GM12865 (cell line): ENCODE measurements around the gene FOXO3.
"Not testable (repeated sequence)": the region's sequence is repeated elsewhere in the genome, so short reads cannot be mapped to it uniquely, and the experiment has no call there.

Experiments
- DNase-seq: peaks from one replicate; pipeline ENCODE4 v3.0.0; 2010; ENCODE audit warnings: low read depth
- H3K4me3 ChIP-seq: 2 replicates; pipeline ENCODE4 v1.5.1; 2011; ENCODE audit warnings: mild to moderate bottlenecking, low read depth, low read length, control low read depth
- TF ChIP-seq, protein P1 (sequence below): IDR thresholded peaks from 2 replicates; pipeline ENCODE4 v1.5.1; 2011; ENCODE audit warnings: low read length, control low read depth, low read depth, inconsistent platforms; ENCODE audit not compliant: insufficient read depth; ENCODE audit errors: missing control alignments

FOXO3 gene

DNA sequence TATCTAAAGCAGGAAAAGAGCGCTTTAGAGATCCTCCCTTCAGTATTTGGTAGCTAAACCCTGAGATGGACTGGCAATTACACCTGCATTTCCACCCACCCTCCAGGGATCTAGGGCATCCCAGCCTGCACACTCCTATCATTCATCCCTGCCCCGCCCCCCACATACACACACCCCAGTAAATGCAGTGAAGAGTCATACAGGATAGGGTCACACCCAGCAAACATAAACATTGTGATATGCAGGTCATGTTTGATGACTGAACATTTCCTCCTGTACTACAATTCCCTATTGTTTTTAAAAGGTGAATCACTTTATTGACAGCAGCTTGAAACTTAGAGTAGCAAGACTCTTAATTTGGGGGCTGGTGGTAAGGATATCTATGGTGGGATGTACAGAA is 112.9 kb downstream of the FOXO3 start:
- DNase-seq: no peak
- TF ChIP-seq, protein P1, sequence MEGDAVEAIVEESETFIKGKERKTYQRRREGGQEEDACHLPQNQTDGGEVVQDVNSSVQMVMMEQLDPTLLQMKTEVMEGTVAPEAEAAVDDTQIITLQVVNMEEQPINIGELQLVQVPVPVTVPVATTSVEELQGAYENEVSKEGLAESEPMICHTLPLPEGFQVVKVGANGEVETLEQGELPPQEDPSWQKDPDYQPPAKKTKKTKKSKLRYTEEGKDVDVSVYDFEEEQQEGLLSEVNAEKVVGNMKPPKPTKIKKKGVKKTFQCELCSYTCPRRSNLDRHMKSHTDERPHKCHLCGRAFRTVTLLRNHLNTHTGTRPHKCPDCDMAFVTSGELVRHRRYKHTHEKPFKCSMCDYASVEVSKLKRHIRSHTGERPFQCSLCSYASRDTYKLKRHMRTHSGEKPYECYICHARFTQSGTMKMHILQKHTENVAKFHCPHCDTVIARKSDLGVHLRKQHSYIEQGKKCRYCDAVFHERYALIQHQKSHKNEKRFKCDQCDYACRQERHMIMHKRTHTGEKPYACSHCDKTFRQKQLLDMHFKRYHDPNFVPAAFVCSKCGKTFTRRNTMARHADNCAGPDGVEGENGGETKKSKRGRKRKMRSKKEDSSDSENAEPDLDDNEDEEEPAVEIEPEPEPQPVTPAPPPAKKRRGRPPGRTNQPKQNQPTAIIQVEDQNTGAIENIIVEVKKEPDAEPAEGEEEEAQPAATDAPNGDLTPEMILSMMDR: no peak
- H3K4me3 ChIP-seq: no peak overlapping the region

DNA sequence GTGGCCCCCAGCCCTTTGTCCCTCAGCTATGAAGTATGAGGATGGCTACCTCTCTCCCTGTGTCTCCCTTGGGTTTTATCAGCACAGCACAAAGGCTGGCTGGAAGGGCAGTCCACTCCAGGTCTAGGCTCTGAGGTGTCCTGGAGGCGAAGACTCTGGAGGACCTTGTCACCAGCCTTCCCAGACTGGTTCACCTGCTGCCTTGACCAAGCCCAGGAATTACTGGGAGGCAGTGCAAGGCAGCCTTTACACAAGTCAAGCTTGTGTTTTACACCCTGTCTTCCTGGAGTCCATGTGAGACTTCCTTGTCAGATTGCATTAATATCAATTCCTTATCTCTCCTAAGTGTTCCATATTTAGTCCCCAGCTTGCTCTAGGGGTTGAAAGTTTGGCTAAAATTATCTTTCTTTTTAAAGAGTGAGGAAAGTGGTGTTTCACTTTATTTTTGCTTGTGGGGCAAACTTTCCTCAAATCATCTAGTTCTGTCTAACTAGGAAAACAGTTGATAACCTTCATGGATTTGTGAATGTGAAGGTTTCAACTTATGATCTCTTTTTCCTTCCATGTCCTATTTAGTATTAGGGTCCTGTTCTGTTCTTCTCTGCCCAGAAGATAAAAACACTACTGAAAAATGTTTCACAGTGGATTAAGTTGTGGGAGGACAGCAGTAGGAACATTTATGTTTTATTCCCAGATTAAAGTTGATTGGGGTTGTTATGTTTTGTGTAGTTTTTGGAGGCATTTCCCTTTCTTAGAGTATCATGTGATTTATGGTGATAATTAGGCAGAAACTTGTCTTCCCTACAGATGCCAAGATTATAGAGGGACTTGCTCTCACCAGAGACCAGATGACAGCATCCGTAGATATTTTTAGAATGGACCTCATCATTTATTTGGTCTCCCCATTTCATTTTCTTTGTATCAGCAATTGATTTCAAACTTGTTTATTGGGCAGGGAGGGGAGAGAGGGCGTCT is 114.8 kb downstream of the FOXO3 start:
- no peak overlapping the region for H3K4me3 ChIP-seq
- TF ChIP-seq, protein P1: no peak

DNA sequence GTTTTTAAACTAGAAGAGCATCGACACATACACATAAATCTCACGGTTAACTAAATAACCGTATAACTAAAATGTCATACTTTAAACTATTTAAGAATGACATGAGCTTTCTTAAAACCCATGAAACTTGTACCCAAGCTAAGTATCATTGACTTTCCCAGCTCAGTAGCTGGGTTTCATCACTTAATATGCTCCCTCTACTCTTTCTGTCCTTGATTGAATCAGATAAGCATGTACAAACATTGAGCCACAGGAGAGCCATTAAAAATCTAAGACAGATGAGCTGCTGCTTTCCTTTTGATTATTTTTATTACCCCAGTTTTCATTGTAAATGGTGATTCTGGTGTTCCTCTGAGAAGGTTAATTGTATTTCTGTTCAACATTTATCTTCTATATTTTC is 115.8 kb downstream of the FOXO3 start:
- TF ChIP-seq, protein P1: no peak
- DNase-seq: no peak
- H3K4me3 ChIP-seq: no peak overlapping the region

More for the DNA sequence above, 114.8 kb downstream of the FOXO3 start:
- DNase-seq: no peak

DNA sequence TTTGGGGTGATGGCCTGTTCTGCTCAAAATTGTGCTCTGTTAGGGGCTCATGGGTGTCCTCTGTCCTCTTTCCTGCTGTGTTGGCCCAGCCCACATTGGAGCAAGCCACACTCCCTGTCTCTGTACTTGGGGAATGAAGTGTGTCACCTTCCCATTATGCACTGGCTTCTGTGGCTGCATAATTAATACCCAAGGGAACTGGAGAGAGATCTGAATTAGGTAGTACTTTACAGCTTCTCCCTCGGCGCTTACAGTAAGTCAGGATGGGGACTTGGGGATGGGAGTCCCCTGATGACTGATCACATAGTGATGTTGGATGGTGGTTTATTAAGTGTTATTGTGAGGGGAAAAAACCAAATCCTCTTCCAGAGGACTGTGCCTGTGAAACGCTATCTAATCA is 116.6 kb downstream of the FOXO3 start:
- DNase-seq: no peak
- no peak overlapping the region for H3K4me3 ChIP-seq
- TF ChIP-seq, protein P1: no peak

DNA sequence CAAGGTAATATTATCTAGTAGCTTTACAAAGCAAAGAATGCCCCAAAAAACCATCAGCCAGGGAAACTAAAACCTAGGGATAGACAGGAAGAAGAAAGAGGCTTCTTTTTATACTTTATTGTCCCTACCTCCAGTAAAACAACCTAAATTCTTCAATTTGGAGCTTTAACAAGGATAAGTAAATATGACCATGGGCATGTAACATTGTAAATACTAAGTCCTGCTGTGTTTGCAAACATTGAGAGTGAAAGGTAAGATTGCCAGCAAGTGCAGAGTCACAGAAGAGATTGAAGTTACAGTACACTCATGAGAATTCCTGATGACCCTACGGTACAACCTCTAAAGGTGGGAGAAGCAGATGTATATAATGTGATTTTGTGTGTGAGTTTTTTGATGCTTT is 117.2 kb downstream of the FOXO3 start:
- DNase-seq: no peak
- no peak overlapping the region for H3K4me3 ChIP-seq
- TF ChIP-seq, protein P1: no peak

DNA sequence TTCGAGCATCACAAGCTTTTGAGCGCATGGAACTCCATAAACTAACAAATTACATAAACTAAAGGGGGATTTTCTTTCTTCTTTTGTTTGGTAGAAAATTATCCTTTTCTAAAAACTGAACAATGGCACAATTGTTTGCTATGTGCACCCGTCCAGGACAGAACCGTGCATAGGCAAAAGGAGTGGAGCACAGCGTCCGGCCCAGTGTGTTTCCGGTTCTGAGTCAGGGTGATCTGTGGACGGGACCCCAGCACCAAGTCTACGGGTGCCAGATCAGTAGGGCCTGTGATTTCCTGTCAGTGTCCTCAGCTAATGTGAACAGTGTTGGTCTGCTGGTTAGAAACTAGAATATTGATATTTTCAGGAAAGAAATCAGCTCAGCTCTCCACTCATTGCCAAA is 119.6 kb downstream of the FOXO3 start:
- not testable (repeated sequence) for H3K4me3 ChIP-seq, DNase-seq

DNA sequence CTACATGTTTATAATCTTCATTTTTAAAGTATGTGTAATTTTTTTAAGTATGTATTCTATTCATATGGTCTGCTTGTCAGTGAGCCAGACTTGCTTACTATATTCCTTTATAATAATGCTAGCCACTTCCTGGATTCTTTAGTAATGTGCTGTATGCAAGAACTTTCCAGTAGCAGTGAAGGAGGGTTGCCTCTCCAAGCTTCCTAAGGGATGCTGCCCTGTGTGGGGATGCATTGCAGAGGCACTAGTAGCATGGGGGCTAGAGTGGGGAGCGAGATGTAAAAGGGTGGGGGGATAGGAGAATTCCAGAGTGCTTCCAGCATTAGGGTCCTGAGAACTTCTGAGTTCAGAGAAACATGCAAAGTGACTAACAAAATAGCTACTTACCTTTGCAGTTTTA is 121.0 kb downstream of the FOXO3 start:
- not testable (repeated sequence) for H3K4me3 ChIP-seq, DNase-seq

DNA sequence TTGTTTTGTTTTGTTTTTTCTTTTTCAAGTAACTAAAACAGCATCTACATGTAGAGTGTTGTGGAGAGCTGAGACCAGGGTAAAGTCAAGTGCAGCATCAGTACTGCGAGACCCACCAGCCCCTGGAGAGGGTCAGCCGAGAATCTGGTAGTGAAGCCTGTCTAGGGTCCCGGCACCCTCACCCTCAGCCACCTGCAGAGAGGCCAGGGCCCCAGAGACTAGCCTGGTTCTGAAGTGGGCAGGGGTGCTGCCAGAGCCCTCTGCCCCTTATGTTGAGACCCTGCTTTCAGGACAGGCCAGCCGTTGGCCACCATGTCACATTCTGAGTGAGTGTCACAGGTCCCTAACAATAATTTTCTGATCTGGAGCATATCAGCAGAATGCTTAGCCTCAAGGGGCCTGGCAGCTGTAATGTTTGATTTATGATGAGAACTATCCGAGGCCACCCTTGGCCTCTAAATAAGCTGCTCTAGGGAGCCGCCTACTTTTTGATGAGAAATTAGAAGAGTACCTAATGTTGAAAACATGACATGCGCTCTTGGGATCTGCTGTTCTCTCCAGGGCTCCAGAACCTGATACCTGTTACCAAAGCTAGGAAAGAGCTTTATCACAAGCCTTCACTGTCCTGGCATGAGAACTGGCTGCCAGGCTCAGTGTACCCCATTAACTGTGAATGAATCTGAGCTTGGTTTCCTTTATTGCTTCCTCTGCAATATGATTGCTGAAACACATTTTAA is 121.8 kb downstream of the FOXO3 start:
- H3K4me3 ChIP-seq, DNase-seq: not testable (repeated sequence)

DNA sequence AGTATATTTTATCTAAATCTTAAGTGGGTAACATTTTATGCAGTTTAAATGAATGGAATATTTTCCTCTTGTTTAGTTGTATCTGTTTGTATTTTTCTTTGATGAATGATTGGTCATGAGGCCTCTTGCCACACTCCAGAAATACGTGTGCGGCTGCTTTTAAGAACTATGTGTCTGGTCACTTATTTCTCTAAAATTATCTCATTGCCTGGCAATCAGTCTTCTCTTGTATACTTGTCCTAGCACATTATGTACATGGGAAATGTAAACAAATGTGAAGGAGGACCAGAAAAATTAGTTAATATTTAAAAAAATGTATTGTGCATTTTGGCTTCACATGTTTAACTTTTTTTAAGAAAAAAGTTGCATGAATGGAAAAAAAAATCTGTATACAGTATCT is 123.3 kb downstream of the FOXO3 start:
- not testable (repeated sequence) for H3K4me3 ChIP-seq, DNase-seq
